K562 (cell line): ENCODE data around the gene CYSLTR1. TPM values are rescaled to one million over a fixed set of nuclear protein-coding genes. Genes with fewer than 3 reads are reported as not detected.

Experiments used
- ATAC-seq: fragments of 200-7000 bp; cut with Tn5 transposase; 3 replicates; pipeline ENCODE4 v1.9.1; 2020; ENCODE audit warnings: moderate library complexity
- BruUV-seq: library from RNA; stranded (reverse); fragments of 400-500 nt; replicated peaks from 2 replicates; lab custom pipeline; 2021; lab: Mats Ljungman, UMichigan
- CTCF ChIA-PET: fragments of 300-600 bp; formaldehyde crosslinking; extraction: SDS; loops from one replicate; lab custom pipeline; 2021; ENCODE audit warnings: low intra/inter-chr PET ratio; lab: Yijun Ruan, JAX
- POLR2A ChIA-PET: fragments of 300-600, 350-650 bp; sonication (Branson Sonifier 250); formaldehyde crosslinking; extraction: SDS; loops from one replicate; lab custom pipeline; 2021; ENCODE audit warnings: antibody characterized with exemption, inconsistent platforms; lab: Yijun Ruan, JAX
- DNase-seq, 4 experiments: peaks; one replicate each; pipeline versions ENCODE4 v3.0.0 to v3.0.0-alpha.2; 2011 to 2018; ENCODE audit warnings: low spot score in 3 of 4, mixed read lengths in 3 of 4; ENCODE audit errors: extremely low read depth in 1 of 4
- FAIRE-seq: peaks from 2 replicates; lab custom pipeline; 2011; peaks lifted over from hg19 to GRCh38; lab: Jason Lieb, UNC
- H2AFZ ChIP-seq: 2 replicates; pipeline ENCODE4 v1.6.0; 2011; ENCODE audit warnings: low read depth, low read length, control low read depth, inconsistent platforms
- H3K27ac ChIP-seq: fragments of 200-600 bp; 3 replicates; pipeline ENCODE4 v1.8.0; 2011; ENCODE audit warnings: low read depth, mild to moderate bottlenecking, control low read depth, inconsistent platforms, low read length, moderate library complexity, mixed read lengths; ENCODE audit errors: extremely low read depth
- H3K27me3 ChIP-seq, 2 experiments: fragments of 300-600 bp in 1 of 2; 2 replicates in 1 of 2; 3 replicates in 1 of 2; pipeline versions ENCODE4 v1.6.0 to v1.8.0; 2011; ENCODE audit warnings: inconsistent platforms in 2 of 2, low read length in 2 of 2, mild to moderate bottlenecking in 1 of 2, mixed read lengths in 1 of 2, moderate library complexity in 1 of 2; ENCODE audit not compliant: control insufficient read depth in 2 of 2, insufficient read depth in 2 of 2
- H3K36me3 ChIP-seq: fragments of 300-600 bp; 3 replicates; pipeline ENCODE4 v1.8.0; 2011; ENCODE audit warnings: mild to moderate bottlenecking, low read length, inconsistent platforms; ENCODE audit not compliant: control insufficient read depth, insufficient read depth
- H3K4me1 ChIP-seq, 2 experiments: fragments of 200-600 bp in 1 of 2; replicated peaks in 1 of 2; 2 replicates in 1 of 2; 3 replicates in 1 of 2; pipeline versions ENCODE4 v1.5.1 to v1.8.0; 2011; ENCODE audit warnings: inconsistent platforms in 2 of 2, low read length in 2 of 2, mild to moderate bottlenecking in 1 of 2, mixed read lengths in 1 of 2, moderate library complexity in 1 of 2; ENCODE audit not compliant: control insufficient read depth in 2 of 2, insufficient read depth in 2 of 2
- H3K4me2 ChIP-seq: 2 replicates; pipeline ENCODE4 v1.6.1; 2011; ENCODE audit warnings: low read length, control low read depth, inconsistent platforms, mixed read lengths; ENCODE audit not compliant: insufficient read depth
- H3K4me3 ChIP-seq: fragments of 200-600 bp; sonication (generic), shearing (Covaris generic); 2 replicates; pipeline ENCODE4 v1.5.1; 2016; ENCODE audit warnings: control low read depth, inconsistent platforms
- H3K79me2 ChIP-seq: fragments of 200-600 bp; 3 replicates; pipeline ENCODE4 v1.8.0; 2011; ENCODE audit warnings: low read length, inconsistent platforms; ENCODE audit not compliant: control insufficient read depth, insufficient read depth
- H3K9ac ChIP-seq, 2 experiments: 2 replicates each; pipeline versions ENCODE4 v1.6.0 to v1.6.1; 2011; ENCODE audit warnings: low read depth in 2 of 2, low read length in 2 of 2, control low read depth in 1 of 2, inconsistent platforms in 1 of 2, mild to moderate bottlenecking in 1 of 2, mixed read lengths in 1 of 2; ENCODE audit not compliant: insufficient read depth in 1 of 2
- H3K9me1 ChIP-seq: one replicate; pipeline ENCODE4 v1.6.0; 2011; ENCODE audit warnings: inconsistent platforms, mild to moderate bottlenecking, low read length, moderate library complexity; ENCODE audit not compliant: control insufficient read depth, insufficient read depth
- H3K9me3 ChIP-seq: replicated peaks from 2 replicates; pipeline ENCODE4 v1.5.1; 2011; ENCODE audit warnings: low read depth, low read length, inconsistent platforms; ENCODE audit not compliant: control insufficient read depth, insufficient read depth
- H4K20me1 ChIP-seq: replicated peaks from 2 replicates; pipeline ENCODE4 v1.6.1; 2011; ENCODE audit warnings: low read length, inconsistent platforms, mixed read lengths; ENCODE audit not compliant: control insufficient read depth, insufficient read depth
- CHD4 ChIP-seq: fragments of 200-600 bp; sonication (generic); IDR thresholded peaks from 3 replicates; pipeline ENCODE4 v1.6.1; 2012; ENCODE audit warnings: low read depth, mild to moderate bottlenecking, mixed read lengths, low read length, inconsistent platforms; ENCODE audit not compliant: insufficient read depth, insufficient replicate concordance, poor library complexity, severe bottlenecking
- ELF4 ChIP-seq: fragments of 450-650 bp; formaldehyde crosslinking; IDR thresholded peaks from 2 replicates; pipeline ENCODE4 v1.4.0; 2022; ENCODE audit warnings: missing genetic modification characterization
- FOXM1 ChIP-seq, 2 experiments: fragments of 450-650 bp in 1 of 2; sonication (generic) in 1 of 2; formaldehyde crosslinking in 1 of 2; IDR thresholded peaks; 2 replicates each; pipeline versions ENCODE4 v1.6.1 to v1.9.0; 2017 to 2022; ENCODE audit warnings: low read depth in 2 of 2, mild to moderate bottlenecking in 2 of 2, missing genetic modification reagents in 1 of 2, moderate library complexity in 1 of 2
- NCOA2 ChIP-seq, 2 experiments: fragments of 450-650 bp; IDR thresholded peaks; 2 replicates each; pipeline ENCODE4 v1.6.1; 2018; ENCODE audit warnings: mild to moderate bottlenecking in 2 of 2, moderate library complexity in 1 of 2; ENCODE audit not compliant: partially characterized antibody in 2 of 2
- ZNF436 ChIP-seq: fragments of 250-450, 450-650 bp; sonication (Bioruptor Pico); formaldehyde crosslinking; IDR thresholded peaks from 2 replicates; pipeline ENCODE4 v1.7.0; 2020; ENCODE audit warnings: mild to moderate bottlenecking
- ZNF584 ChIP-seq: fragments of 200-800 bp; sonication (Bioruptor generic); IDR thresholded peaks from 2 replicates; pipeline ENCODE4 v1.6.1; 2016; ENCODE audit warnings: low read depth, mild to moderate bottlenecking, missing genetic modification characterization, missing compliant biosample characterization
- WGBS: fragments of 100-300 bp; shearing (Covaris generic); methylation state at CpG from one replicate; pipeline ENCODE4 v1.1.6; 2016; ENCODE audit warnings: low coverage, mixed read lengths; ENCODE audit not compliant: insufficient coverage; ENCODE audit errors: missing lambda C conversion rate; 5-methylcytosine and 5-hydroxymethylcytosine counted together
- in situ Hi-C: fragments of 300-500 bp; cut with MboI; formaldehyde crosslinking; loops from 4 replicates; pipeline ENCODE4 v1.15.0; 2018; ENCODE audit warnings: inconsistent platforms, mixed read lengths
- intact Hi-C: fragments of 100-400 bp; cut with micrococcal nuclease; formaldehyde crosslinking; loops from 2 replicates; pipeline ENCODE4 v1.14.2; 2022
- polyA plus RNA-seq, 8 experiments: library from polyadenylated mRNA; depleted of rRNA in 4 of 8; stranded (reverse) in 5 of 8; unstranded in 3 of 8; fragments of >200 nt; fragmentation: Nextera tagmentation in 2 of 8; fragmentation: Illumina TruSeq in 1 of 8; extraction: Ambion mirVana in 2 of 8; extraction: Trizol in 1 of 8; gene quantifications; 2 replicates each; pipeline versions ENCODE4 v1.2.1 to v1.2.3, GENCODE V29; 2011 to 2014; ENCODE audit warnings: inconsistent platforms in 1 of 8, missing spikeins in 1 of 8
- total RNA-seq, 7 experiments: library from RNA; depleted of rRNA in 6 of 7; stranded (reverse); fragments of >200 nt in 6 of 7; fragmentation: Illumina TruSeq in 2 of 7; extraction: Trizol in 2 of 7; gene quantifications; 2 replicates each; pipeline versions ENCODE4 v1.2.1 to v1.2.3, GENCODE V29; 2011 to 2021; ENCODE audit warnings: low replicate concordance in 1 of 7
- TF ChIP-seq, protein P1 (sequence below): fragments of 200-800 bp; sonication (Bioruptor generic); IDR thresholded peaks from 2 replicates; pipeline ENCODE4 v1.6.1; 2017; ENCODE audit warnings: missing genetic modification characterization, missing compliant biosample characterization

CYSLTR1 gene
- total and polyA plus RNA-seq, 9 of the 15 experiments (the other 6 are each of a cell fraction or from before 2014, with no cell fraction given) = 0.04 to 0.07 TPM; not detected in 7

DNA sequence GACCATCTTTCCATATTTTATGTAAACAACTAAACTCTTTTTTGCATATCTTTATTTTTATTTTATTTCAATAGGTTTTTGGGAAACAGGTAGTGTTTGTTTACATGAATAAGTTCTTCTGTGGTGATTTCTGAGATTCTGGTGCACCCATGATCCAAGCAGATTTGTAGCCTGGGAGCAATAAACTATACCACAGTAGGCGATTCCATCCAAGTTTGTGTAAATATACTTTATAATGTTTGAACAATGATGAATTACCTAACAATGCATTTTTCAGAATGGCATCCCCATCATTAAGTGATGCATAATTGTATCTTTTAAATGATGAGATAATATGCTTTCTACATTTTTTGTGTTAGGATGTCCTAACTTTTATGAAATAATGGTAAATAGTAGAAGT lies 39.2 kb upstream of the CYSLTR1 start:
- DNase-seq (no peak), ATAC-seq (no peak), FAIRE-seq (no peak)
- Histone ChIP-seq H3K9me1 (no peaks in the 10 kb centered on the region), H3K4me1 (no peaks in the 10 kb centered on the region), H3K27ac (no peak overlapping the region), H3K36me3 (no peaks in the 10 kb centered on the region), H3K79me2 (no peaks in the 10 kb centered on the region), H4K20me1 (no peaks in the 10 kb centered on the region), H3K9me3 (no peaks in the 10 kb centered on the region), H3K4me2 (no peak overlapping the region), H3K4me3 (no peak overlapping the region), H3K27me3 (no peaks in the 10 kb centered on the region), H2AFZ (no peak overlapping the region), H3K9ac (no peak overlapping the region)
- no TSS peak for BruUV-seq
- TF ChIP-seq, protein P1, sequence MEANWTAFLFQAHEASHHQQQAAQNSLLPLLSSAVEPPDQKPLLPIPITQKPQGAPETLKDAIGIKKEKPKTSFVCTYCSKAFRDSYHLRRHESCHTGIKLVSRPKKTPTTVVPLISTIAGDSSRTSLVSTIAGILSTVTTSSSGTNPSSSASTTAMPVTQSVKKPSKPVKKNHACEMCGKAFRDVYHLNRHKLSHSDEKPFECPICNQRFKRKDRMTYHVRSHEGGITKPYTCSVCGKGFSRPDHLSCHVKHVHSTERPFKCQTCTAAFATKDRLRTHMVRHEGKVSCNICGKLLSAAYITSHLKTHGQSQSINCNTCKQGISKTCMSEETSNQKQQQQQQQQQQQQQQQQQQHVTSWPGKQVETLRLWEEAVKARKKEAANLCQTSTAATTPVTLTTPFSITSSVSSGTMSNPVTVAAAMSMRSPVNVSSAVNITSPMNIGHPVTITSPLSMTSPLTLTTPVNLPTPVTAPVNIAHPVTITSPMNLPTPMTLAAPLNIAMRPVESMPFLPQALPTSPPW (CRISPR knock-in tag) = no peak
- TF ChIP-seq FOXM1 (IDR thresholded peaks at IDR 0.05; ENCODE audit: low read depth) (no peak), FOXM1 (CRISPR knock-in tag; IDR thresholded peaks at IDR 0.05; ENCODE audit: low read depth) (no peak), CHD4 (no peak), ZNF584 (CRISPR knock-in tag) (no peak), ELF4 (CRISPR knock-in tag) (no peak), ZNF436 (CRISPR knock-in tag) (no peak), NCOA2 (IDR thresholded peaks at IDR 0.05; ENCODE audit: partially characterized antibody in 2 of 2) (no peak)
- intact Hi-C loops = no loop called here
- CTCF ChIA-PET = no interaction called here
- POLR2A ChIA-PET = no interaction called here
- 0% methylated on average over 1 of the region's 1 CpG for WGBS
- in situ Hi-C loops = no loop called here
